T-cell (primary cell): ENCODE measurements around the gene ORM2. TPM values are rescaled to one million over a fixed set of nuclear protein-coding genes. Genes with fewer than 3 reads are reported as not detected.
"Not testable (repeated sequence)": the region's sequence is repeated elsewhere in the genome, so short reads cannot be mapped to it uniquely, and the experiment has no call there.

Experiments used
- ATAC-seq, 4 experiments: fragments of 200-7000 bp in 3 of 4; fragments of 150-1000 bp in 1 of 4; cut with Tn5 transposase; replicated peaks in 1 of 4; 1 replicate in 3 of 4; 2 replicates in 1 of 4; pipeline ENCODE4 v1.10.0; 2021; ENCODE audit warnings: moderate library complexity in 3 of 4, mild to moderate bottlenecking in 2 of 4, moderate number of reproducible peaks in 1 of 4
- CTCF ChIA-PET, 2 donors: fragments of 300-600 bp; sonication (Branson Sonifier 250); formaldehyde crosslinking; loops; one replicate each; lab custom pipeline; 2022; ENCODE audit warnings: antibody characterized with exemption in 2 of 2; lab: Charles Lee
- POLR2A ChIA-PET, 2 donors: fragments of 300-600 bp; sonication (Branson Sonifier 250); formaldehyde crosslinking; loops; one replicate each; lab custom pipeline; 2022; ENCODE audit warnings: antibody characterized with exemption in 2 of 2; lab: Charles Lee
- DNase-seq, 35 experiments: peaks; one replicate each; pipeline versions ENCODE4 v3.0.0 to v3.0.0-alpha.2; 2013 to 2023
- H3K27ac ChIP-seq: one replicate; pipeline ENCODE4 v1.5.1; 2013; ENCODE audit warnings: low read length
- H3K27me3 ChIP-seq, 2 experiments: replicated peaks in 1 of 2; 1 replicate in 1 of 2; 2 replicates in 1 of 2; pipeline versions ENCODE4 v1.6.1 to v1.7.0; 2013; ENCODE audit warnings: low read length in 1 of 2, mixed read lengths in 1 of 2; ENCODE audit not compliant: control insufficient read depth in 2 of 2, insufficient read depth in 2 of 2; ENCODE audit errors: extremely low read depth in 1 of 2
- H3K36me3 ChIP-seq, 2 donors: 1 replicate in 1 of 2; 2 replicates in 1 of 2; pipeline versions ENCODE4 v1.6.1 to v1.7.0; 2013; ENCODE audit warnings: low read length in 1 of 2; ENCODE audit not compliant: control insufficient read depth in 2 of 2, insufficient read depth in 1 of 2; ENCODE audit errors: extremely low read depth in 1 of 2
- H3K4me1 ChIP-seq, 2 experiments: 1 replicate in 1 of 2; 2 replicates in 1 of 2; pipeline versions ENCODE4 v1.6.1 to v1.7.0; 2013; ENCODE audit warnings: low read length in 2 of 2, mixed read lengths in 1 of 2; ENCODE audit not compliant: insufficient read depth in 2 of 2, control insufficient read depth in 1 of 2; ENCODE audit errors: extremely low read depth in 1 of 2
- H3K4me3 ChIP-seq, 2 donors: 1 replicate in 1 of 2; 2 replicates in 1 of 2; pipeline versions ENCODE4 v1.5.1 to v1.7.0; 2013; ENCODE audit warnings: mild to moderate bottlenecking in 2 of 2, low read length in 1 of 2, moderate library complexity in 1 of 2; ENCODE audit not compliant: control insufficient read depth in 1 of 2; ENCODE audit errors: extremely low read depth in 1 of 2
- H3K9me3 ChIP-seq: 2 replicates; pipeline ENCODE4 v1.7.0; 2013
- H3K27ac Mint-ChIP-seq, 2 donors: one replicate each; pipeline ENCODE4 v1.8.0; 2020 to 2021; ENCODE audit warnings: mild to moderate bottlenecking in 2 of 2, mixed read lengths in 2 of 2
- H3K27me3 Mint-ChIP-seq, 2 donors: one replicate each; pipeline ENCODE4 v1.8.0; 2021 to 2022; ENCODE audit warnings: mixed read lengths in 2 of 2
- H3K36me3 Mint-ChIP-seq: one replicate; pipeline ENCODE4 v1.8.0; 2021; ENCODE audit warnings: mixed read lengths
- H3K4me1 Mint-ChIP-seq, 3 donors: one replicate each; pipeline ENCODE4 v1.8.0; 2020 to 2022; ENCODE audit warnings: mixed read lengths in 3 of 3, mild to moderate bottlenecking in 1 of 3
- H3K4me3 Mint-ChIP-seq, 3 donors: one replicate each; pipeline ENCODE4 v1.8.0; 2020 to 2022; ENCODE audit warnings: mild to moderate bottlenecking in 3 of 3, mixed read lengths in 3 of 3, moderate library complexity in 3 of 3
- H3K9me3 Mint-ChIP-seq, 3 donors: one replicate each; pipeline ENCODE4 v1.8.0; 2020 to 2022; ENCODE audit warnings: mixed read lengths in 3 of 3
- WGBS: methylation state at CpG from one replicate; pipeline ENCODE4 v1.1.5; 2013; ENCODE audit warnings: missing lambda C conversion rate; ENCODE audit not compliant: insufficient coverage; 5-methylcytosine and 5-hydroxymethylcytosine counted together
- total RNA-seq, 35 experiments: library from RNA in 6 of 35; stranded (reverse) in 6 of 35; fragments of 120-200 nt in 1 of 35; gene quantifications; one replicate each; pipeline versions ENCODE4 v1.2.1 to v1.2.4 and lab custom pipeline; 2013 to 2026

ORM2 gene
- total RNA-seq, 5 donors from 2014 or later (not counting 1 experiment from before 2014, with no cell fraction given): 1.4 to 2.2 (median 1.8) TPM; not detected in 2

DNA sequence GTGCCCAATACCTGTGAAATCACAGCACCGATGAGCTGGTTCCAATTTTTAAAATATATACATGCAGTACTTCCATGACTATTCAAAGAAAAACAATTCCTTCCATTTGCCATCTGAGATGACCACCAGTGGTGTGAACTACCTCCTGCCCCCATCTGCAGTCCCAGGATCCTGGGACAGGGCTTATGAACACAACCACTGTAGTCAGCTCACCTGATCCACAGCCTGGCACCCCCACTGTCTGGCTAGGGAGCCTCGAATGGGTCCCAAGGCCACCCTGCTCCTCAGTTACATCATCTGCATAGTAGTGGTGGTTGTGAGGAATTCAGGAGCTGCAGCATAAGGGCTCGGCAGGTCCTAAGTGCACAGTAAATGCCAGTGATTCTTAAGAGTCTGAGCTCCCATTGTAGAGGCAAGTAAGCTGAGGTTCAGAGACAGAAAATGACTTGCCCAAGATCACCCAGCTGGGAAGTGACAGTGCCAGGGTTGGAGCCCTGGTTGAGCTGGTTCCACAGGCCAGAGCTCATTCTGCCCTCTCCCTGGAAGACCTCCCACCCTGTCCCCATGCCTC, 3.9 kb upstream of the ORM2 start:
- CTCF ChIA-PET, H3K36me3 Mint-ChIP-seq, H3K4me3 Mint-ChIP-seq, POLR2A ChIA-PET, H3K27ac ChIP-seq, ATAC-seq, H3K9me3 ChIP-seq, H3K9me3 Mint-ChIP-seq, H3K27ac Mint-ChIP-seq, DNase-seq, H3K27me3 Mint-ChIP-seq, H3K4me1 Mint-ChIP-seq, H3K4me1 ChIP-seq, H3K36me3 ChIP-seq, H3K4me3 ChIP-seq: not testable (repeated sequence)
- peaks cover 0 to 17% of the 10 kb centered on the region in 2 experiments for H3K27me3 ChIP-seq
- WGBS: 100% methylated on average over 1 of the region's 3 CpGs

GRCh38 chr9:114327749-114328148, 1.9 kb upstream of the ORM2 start:
- ChIA-PET CTCF (no interaction called here), POLR2A (no interaction called here)
- no peak overlapping the region for H3K4me3 ChIP-seq
- H3K27ac ChIP-seq: no peak overlapping the region
- Mint-ChIP-seq H3K27ac (no peak overlapping the region), H3K36me3 (no peaks in the 10 kb centered on the region), H3K9me3 (no peaks in the 10 kb centered on the region), H3K27me3 (no peaks in the 10 kb centered on the region), H3K4me3 (no peak overlapping the region), H3K4me1 (peaks cover 8 to 20% (median 18%) of the 10 kb centered on the region in 3 donors)
- peaks cover 0 to 4% of the 10 kb centered on the region in 2 experiments for H3K27me3 ChIP-seq
- no peak for ATAC-seq
- 94% methylated on average over 8 of the region's 8 CpGs for WGBS
- DNase-seq: no peak
- no peaks in the 10 kb centered on the region for H3K36me3 ChIP-seq
- peaks cover 0 to 17% of the 10 kb centered on the region in 2 experiments for H3K4me1 ChIP-seq
- H3K9me3 ChIP-seq: no peaks in the 10 kb centered on the region

DNA sequence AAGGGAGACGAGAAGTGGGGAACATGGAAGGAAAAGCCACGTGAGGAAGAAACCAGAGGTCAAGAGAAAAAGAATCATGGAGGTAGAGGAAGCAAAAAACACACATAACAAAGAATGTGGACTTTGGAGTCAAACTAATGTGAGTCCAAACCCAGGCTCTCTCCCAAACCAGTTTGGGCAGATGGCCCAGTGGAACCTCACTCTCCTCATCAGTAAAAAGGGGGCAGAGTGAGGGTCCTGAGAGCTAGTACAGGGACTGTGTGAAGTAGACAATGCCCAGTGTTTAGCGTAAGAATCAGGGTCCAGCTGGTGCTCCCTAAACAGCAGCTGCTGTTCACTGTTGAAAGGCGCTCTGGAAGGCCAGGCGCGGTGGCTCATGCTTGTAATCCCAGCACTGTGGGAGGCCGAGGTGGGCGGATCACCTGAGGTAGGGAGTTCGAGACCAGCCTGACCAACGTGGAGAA, 1.3 kb upstream of the ORM2 start:
- H3K9me3 ChIP-seq, DNase-seq, POLR2A ChIA-PET, H3K4me3 Mint-ChIP-seq, H3K27me3 Mint-ChIP-seq, H3K27ac Mint-ChIP-seq, H3K27me3 ChIP-seq, H3K27ac ChIP-seq, H3K4me3 ChIP-seq, H3K9me3 Mint-ChIP-seq, CTCF ChIA-PET, H3K36me3 Mint-ChIP-seq, H3K36me3 ChIP-seq, ATAC-seq: not testable (repeated sequence)
- WGBS: 93% methylated on average over 3 of the region's 10 CpGs
- H3K4me1 Mint-ChIP-seq: peaks cover 8 to 20% (median 18%) of the 10 kb centered on the region in 3 donors
- peaks cover 0 to 17% of the 10 kb centered on the region in 2 experiments for H3K4me1 ChIP-seq

DNA sequence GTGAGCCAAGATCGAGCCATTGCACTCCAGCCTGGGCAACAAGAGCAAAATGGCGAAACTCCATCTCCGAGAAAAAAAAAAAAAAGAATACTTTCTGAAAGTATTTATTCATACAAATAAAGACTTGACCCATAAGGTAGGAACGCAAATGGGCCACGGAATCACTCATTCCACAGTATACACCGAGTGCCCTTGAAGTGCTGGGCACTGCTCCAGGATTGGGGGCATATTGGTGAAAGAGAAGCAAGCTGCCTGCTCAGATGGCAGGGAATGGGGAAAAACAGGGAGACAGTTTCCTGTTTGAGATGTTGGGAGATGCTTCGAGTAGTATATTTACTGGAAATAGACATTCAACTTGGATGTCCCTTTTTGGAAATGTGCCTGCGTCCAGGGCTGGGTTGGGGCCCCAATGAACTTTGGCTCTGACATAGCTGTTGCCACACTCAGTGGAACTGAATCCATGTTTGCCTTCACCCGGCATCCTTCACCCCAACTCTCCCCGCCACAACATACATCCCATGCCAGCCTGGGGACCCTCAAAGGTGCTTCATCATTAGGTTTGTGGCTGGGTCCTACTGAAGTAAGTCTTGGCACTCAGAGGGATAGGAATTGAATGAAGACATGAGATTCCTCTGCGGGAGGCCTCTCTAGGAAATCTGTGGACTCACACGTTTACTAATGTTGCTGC, 588 bp upstream of the ORM2 start:
- CTCF ChIA-PET, H3K36me3 Mint-ChIP-seq, H3K9me3 Mint-ChIP-seq, POLR2A ChIA-PET, H3K27me3 Mint-ChIP-seq, H3K4me3 Mint-ChIP-seq, H3K27ac ChIP-seq, DNase-seq, H3K9me3 ChIP-seq, H3K27me3 ChIP-seq, H3K36me3 ChIP-seq, H3K27ac Mint-ChIP-seq, ATAC-seq, H3K4me3 ChIP-seq: not testable (repeated sequence)
- WGBS: no CpG with 5 or more reads among the region's 12 CpGs
- H3K4me1 Mint-ChIP-seq: peaks cover 8 to 20% (median 18%) of the 10 kb centered on the region in 3 donors
- peaks cover 0 to 17% of the 10 kb centered on the region in 2 experiments for H3K4me1 ChIP-seq

DNA sequence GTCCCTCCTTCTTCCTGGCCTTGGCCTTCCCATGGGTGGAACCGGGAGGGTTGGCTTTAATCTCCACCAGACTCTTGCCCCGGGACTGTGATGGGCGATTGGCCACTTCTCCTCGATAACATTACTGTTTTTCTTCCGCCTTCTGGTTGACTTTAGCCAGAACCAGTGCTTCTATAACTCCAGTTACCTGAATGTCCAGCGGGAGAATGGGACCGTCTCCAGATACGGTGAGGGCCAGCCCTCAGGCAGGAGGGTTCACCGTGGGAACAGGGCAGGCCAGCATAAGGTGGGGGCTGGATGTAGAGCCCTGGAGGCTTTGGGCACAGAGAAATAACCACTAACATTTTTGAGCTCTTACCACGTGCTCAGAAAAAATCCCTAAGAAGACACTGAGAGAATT, 967 bp downstream of the ORM2 start:
- peaks cover 0 to 4% of the 10 kb centered on the region in 2 experiments for H3K27me3 ChIP-seq
- peaks cover 0 to 17% of the 10 kb centered on the region in 2 experiments for H3K4me1 ChIP-seq
- H3K9me3 Mint-ChIP-seq: no peaks in the 10 kb centered on the region
- H3K27ac ChIP-seq: no peak overlapping the region
- ChIA-PET CTCF (no interaction called here), POLR2A (no interaction called here)
- H3K4me3 Mint-ChIP-seq: no peak overlapping the region
- H3K4me1 Mint-ChIP-seq: peaks cover 12 to 22% (median 18%) of the 10 kb centered on the region in 3 donors
- WGBS: 81% methylated on average over 5 of the region's 10 CpGs
- H3K4me3 ChIP-seq: no peak overlapping the region
- peak overlapping the region; percentile 64 to 79 for H3K27ac Mint-ChIP-seq
- peaks cover 8% of the 10 kb centered on the region for H3K36me3 Mint-ChIP-seq
- H3K9me3 ChIP-seq: no peaks in the 10 kb centered on the region
- H3K27me3 Mint-ChIP-seq: no peaks in the 10 kb centered on the region
- DNase-seq (no peak), ATAC-seq (no peak)
- H3K36me3 ChIP-seq: peaks cover 0 to 10% of the 10 kb centered on the region in 2 donors

DNA sequence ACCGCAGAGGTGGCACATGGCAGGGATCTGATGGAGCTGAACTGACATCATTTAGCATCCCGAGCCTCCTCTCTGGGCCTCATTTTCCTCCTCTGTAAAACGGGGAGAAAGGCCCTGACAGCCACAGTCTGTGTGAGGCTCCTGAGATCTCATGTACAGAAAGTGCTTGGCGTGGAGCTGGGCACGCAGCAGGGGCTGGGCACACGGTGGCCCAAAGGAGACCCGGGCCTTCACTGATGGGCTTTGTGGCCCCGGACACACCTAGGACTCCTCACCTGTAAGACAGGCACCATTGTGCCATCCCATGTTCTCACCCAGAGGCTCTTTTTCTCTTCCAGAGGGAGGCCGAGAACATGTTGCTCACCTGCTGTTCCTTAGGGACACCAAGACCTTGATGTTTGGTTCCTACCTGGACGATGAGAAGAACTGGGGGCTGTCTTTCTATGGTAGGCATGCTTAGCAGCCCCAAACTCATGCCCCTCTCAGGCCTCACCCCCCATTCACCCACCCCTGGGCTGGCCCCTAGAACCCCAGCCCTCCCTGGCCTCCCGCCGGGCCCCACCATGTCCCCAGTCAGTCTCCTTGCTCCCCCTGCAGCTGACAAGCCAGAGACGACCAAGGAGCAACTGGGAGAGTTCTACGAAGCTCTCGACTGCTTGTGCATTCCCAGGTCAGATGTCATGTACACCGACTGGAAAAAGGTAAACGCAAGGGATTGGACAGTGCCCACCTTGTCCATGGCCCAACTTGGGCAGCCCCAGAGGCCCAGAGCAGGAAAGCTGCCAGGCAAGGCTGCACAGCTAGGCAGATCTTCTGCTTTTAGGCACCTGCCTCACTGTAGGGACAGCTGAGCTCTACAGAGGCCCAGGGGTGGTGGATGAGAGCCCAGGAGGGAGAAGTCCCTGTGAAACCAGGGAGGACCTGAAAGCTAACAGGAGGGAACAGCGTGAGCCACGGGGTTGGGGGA, 1.8 kb downstream of the ORM2 start:
- H3K27me3 Mint-ChIP-seq, H3K4me3 ChIP-seq, H3K9me3 Mint-ChIP-seq, H3K27me3 ChIP-seq, POLR2A ChIA-PET, H3K36me3 Mint-ChIP-seq, H3K9me3 ChIP-seq, CTCF ChIA-PET, H3K27ac ChIP-seq: not testable (repeated sequence)
- peaks cover 0 to 17% of the 10 kb centered on the region in 2 experiments for H3K4me1 ChIP-seq
- Mint-ChIP-seq H3K4me3 (peak overlapping the region in 1 of 3 donors; percentile 9), H3K4me1 (peaks cover 12 to 24% (median 18%) of the 10 kb centered on the region in 3 donors), H3K27ac (peak overlapping the region; percentile 64 to 72)
- WGBS: 89% methylated on average over 10 of the region's 19 CpGs
- peaks cover 0 to 19% of the 10 kb centered on the region in 2 donors for H3K36me3 ChIP-seq
- ATAC-seq (peak in 3 of 4 experiments; percentile 13 to 27 (median 19)), DNase-seq (peak in 1 of 35 experiments; percentile 18)
